Measurements from ENCODE around the gene ATN1. TPM values are rescaled to one million over a fixed set of nuclear protein-coding genes. Genes with fewer than 3 reads are reported as not detected.
A peak's percentile ranks its signal among the peaks of the same experiment; 100 is the strongest.
"Not testable (repeated sequence)": the region's sequence is repeated elsewhere in the genome, so short reads cannot be mapped to it uniquely, and the experiment has no call there.

The ATN1 gene, protein sequence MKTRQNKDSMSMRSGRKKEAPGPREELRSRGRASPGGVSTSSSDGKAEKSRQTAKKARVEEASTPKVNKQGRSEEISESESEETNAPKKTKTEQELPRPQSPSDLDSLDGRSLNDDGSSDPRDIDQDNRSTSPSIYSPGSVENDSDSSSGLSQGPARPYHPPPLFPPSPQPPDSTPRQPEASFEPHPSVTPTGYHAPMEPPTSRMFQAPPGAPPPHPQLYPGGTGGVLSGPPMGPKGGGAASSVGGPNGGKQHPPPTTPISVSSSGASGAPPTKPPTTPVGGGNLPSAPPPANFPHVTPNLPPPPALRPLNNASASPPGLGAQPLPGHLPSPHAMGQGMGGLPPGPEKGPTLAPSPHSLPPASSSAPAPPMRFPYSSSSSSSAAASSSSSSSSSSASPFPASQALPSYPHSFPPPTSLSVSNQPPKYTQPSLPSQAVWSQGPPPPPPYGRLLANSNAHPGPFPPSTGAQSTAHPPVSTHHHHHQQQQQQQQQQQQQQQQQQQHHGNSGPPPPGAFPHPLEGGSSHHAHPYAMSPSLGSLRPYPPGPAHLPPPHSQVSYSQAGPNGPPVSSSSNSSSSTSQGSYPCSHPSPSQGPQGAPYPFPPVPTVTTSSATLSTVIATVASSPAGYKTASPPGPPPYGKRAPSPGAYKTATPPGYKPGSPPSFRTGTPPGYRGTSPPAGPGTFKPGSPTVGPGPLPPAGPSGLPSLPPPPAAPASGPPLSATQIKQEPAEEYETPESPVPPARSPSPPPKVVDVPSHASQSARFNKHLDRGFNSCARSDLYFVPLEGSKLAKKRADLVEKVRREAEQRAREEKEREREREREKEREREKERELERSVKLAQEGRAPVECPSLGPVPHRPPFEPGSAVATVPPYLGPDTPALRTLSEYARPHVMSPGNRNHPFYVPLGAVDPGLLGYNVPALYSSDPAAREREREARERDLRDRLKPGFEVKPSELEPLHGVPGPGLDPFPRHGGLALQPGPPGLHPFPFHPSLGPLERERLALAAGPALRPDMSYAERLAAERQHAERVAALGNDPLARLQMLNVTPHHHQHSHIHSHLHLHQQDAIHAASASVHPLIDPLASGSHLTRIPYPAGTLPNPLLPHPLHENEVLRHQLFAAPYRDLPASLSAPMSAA (N-terminal part only)
- 140 TPM for total RNA-seq

DNA sequence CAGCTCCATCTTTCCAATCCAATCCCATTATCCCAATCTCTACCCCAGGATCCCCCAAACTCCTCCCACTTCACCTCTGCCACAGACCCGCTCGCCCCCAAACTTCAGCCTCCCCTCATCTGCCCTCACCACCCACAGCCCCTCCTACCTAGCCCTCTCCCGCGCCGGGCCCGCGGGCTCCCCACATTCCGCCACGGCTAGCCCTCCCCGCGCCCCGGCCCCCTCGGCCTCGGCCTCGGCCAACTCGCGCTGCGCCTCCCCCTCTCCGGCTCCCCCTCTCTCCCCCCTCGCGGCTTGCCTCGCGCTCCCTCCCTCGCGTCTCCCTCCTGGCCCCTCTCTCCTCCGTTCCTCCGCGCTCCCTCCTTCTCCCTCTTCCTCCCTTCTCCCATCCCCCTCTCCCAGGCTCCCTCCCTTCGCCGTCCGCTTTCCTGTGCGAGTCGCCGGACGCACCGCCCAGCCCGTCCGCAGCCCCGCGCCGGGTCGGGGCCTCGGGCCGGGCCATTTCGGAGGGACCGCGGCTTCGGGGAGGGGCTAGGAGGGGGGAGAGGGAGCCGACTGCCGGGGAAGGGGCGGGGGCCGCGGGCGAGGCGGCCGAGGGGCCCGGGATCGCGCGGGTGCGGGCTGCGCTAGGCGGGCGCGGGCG is at the start of gene ATN1:
TSS of gene ATN1 (plus strand) at position 581 of the 643 bp plus-strand sequence. CDS start 6,043 bp downstream, outside the sequence.
- DNase-seq (ENCODE audit: low spot score), result peak; percentile 94
- intact Hi-C loops (cut with DNase I), result no loop called here
- peak; percentile 67 for ATAC-seq

- intact Hi-C loops (cut with DNase I); ATAC-seq; DNase-seq (ENCODE audit: low spot score): not testable (repeated sequence)
These were observed 47.9 kb upstream of the ATN1 start for GRCh38 chr12:6879824-6880223.

- no peak for DNase-seq (ENCODE audit: low spot score)
- ATAC-seq, result no peak
- intact Hi-C loops (cut with DNase I), result no loop called here
These were observed 44.5 kb upstream of the ATN1 start for GRCh38 chr12:6883252-6883651.

DNA sequence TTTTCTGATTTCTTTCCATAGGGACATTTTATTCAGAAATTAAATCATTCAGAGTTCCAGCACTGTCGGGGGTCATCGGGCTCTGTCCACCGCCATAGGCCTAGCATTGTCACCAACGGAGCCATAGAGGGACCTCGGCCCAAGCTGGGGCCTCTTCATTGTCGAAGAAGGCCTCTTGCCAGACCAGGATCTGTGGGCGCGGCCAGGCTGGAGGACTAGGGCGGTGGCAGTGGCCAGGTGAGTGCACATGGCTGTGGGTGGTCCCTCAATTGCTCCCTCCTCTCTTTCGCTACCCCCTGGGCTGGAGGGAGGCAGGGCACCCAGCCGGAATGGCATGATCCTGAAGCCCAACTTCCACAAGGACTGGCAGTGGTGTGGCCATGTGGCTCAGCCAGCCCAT is 44.1 kb upstream of the ATN1 start:
- peak; percentile 35 for ATAC-seq

GRCh38 chr12:6884539-6884938 is 43.2 kb upstream of the ATN1 start:
- DNase-seq (ENCODE audit: low spot score) (no peak), ATAC-seq (no peak)
- intact Hi-C loops (cut with DNase I), result no loop called here

More for the DNA sequence above, 44.1 kb upstream of the ATN1 start:
- no peak for DNase-seq (ENCODE audit: low spot score)
- intact Hi-C loops (cut with DNase I), result no loop called here

DNA sequence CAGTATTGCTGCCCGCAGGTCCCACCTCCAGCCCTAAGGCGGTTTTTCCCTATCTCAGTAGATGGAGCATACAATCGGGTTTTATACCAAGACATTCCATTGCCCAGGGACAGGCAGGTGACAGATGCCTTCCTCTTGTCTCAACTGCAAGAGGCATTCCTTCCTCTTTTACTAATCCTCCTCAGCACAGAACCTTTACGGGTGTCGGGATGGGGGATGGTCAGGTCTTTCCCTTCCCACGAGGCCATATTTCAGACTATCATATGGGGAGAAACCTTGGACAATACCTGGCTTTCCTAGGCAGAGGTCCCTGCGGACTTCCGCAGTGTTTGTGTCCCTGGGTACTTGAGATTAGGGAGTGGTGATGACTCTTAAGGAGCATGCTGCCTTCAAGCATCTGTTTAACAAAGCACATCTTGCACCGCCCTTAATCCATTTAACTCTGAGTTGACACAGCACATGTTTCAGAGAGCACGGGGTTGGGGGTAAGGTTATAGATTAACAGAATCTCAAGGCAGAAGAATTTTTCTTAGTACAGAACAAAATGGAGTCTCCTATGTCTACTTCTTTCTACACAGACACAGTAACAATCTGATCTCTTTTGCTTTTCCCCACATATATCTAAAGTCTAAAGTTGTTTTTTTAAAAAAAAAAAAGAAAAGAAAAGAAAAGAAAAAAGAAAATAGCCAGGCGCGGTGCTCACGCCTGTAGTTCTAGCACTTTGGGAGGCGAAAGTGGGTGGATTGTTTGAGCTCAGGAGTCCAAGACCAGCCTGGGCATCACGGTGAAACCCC is 41.4 kb upstream of the ATN1 start:
- ATAC-seq; intact Hi-C loops (cut with DNase I); DNase-seq (ENCODE audit: low spot score): not testable (repeated sequence)

DNA sequence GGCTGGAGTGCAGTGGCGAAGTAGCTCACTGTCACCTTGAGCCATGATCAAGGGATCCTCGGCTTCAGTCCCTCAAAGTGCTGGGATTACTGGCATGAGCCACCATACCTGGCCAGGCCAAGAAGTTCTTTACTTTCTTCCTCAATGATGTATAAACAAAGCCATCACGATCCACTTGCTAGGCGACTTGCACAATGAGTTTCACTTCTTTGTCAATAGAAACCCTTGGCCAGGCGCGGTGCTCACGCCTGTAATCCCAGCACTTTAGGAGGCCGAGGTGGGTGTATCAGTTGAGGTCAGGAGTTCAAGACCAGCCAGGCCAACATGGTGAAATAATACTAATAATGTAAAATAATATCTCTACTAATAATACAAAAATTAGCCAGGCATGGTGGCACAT is 40.3 kb upstream of the ATN1 start:
- DNase-seq (ENCODE audit: low spot score), result no peak
- intact Hi-C loops (cut with DNase I), result no loop called here
- ATAC-seq, result no peak

GRCh38 chr12:6888360-6888759 is 39.4 kb upstream of the ATN1 start:
- intact Hi-C loops (cut with DNase I), result no loop called here
- DNase-seq (ENCODE audit: low spot score) (no peak), ATAC-seq (no peak)

- ATAC-seq; DNase-seq (ENCODE audit: low spot score); intact Hi-C loops (cut with DNase I): not testable (repeated sequence)
These were observed 39.0 kb upstream of the ATN1 start for GRCh38 chr12:6888794-6889193.

- ATAC-seq; DNase-seq (ENCODE audit: low spot score); intact Hi-C loops (cut with DNase I): not testable (repeated sequence)
These were observed 37.8 kb upstream of the ATN1 start for GRCh38 chr12:6889775-6890573.

- intact Hi-C loops (cut with DNase I), result no loop called here
- ATAC-seq (peak; percentile 98), DNase-seq (ENCODE audit: low spot score) (peak; percentile 99)
These were observed 36.7 kb upstream of the ATN1 start for GRCh38 chr12:6890789-6891645.

GRCh38 chr12:6891646-6892001 is 36.1 kb upstream of the ATN1 start:
- intact Hi-C loops (cut with DNase I), result no loop called here
- DNase-seq (ENCODE audit: low spot score) (no peak), ATAC-seq (peak; percentile 21)

GRCh38 chr12:6892683-6893082 is 35.1 kb upstream of the ATN1 start:
- DNase-seq (ENCODE audit: low spot score); intact Hi-C loops (cut with DNase I); ATAC-seq: not testable (repeated sequence)

DNA sequence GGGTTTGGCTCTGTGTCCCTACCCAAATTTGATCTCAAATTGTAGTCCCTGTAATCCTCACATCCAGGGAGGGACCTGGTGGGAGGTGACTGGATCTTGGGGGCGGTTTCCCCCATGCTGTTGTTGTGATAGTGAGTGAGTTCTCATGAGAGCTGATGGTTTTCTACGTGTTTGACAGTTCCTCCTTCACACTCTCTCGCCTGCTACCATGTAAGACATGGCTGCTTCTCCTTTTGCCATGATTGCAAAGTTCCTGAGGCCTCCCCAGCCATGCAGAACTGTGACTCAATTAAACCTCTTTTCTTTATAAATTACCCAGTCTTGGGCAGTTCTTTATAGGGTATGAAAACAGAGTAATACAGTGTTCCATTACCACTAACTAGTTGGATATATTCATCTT is 33.4 kb upstream of the ATN1 start:
- intact Hi-C loops (cut with DNase I), result no loop called here
- ATAC-seq (no peak), DNase-seq (ENCODE audit: low spot score) (no peak)

DNA sequence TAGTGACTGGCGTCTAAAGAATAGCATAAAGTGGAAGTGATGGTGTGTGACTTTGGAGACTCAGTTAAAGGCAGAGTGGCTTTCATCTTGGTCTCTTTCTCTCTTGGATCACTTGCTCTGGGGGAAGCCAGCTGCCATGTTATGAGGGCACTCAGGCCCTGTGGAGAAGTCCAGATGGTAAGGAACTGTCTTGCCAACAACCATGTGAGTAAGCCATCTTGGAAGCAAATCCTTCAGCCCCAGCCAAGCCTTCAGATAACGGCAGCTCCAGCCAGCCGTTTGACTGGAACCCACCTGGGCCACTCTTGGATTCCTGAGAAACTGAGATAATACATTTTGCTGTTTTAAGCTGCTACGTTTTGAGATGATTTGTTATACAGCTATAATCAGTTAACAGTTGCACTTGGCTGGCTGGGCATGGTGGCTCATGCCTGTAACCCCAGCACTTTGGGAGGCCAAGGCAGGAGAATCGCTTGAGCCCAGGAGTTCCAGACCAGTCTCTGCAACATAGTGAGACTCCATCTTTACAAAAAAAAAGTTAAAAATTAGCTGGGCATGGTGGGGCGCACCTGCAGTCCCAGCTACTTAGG is 30.8 kb upstream of the ATN1 start:
- DNase-seq (ENCODE audit: low spot score) (no peak), ATAC-seq (no peak)
- intact Hi-C loops (cut with DNase I), result no loop called here

DNA sequence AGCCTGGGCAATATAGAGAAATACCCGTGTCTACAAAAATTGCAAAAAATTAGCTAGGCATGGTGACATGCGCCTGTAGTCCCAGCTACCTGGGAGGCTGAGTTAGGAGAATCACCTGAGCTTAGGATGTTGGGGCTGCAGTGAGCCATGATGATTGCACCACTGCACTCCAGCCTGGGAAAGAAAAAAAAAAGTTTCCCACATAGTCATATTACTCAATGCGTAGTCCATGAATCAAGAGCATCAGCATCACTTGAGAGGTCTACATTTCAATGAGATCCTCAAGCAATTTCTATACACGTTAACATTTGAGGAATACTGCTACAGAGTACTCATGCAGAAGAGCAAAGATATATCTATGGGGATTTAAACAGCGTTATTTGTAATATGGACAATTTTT is 28.3 kb upstream of the ATN1 start:
- no peak for DNase-seq (ENCODE audit: low spot score)
- intact Hi-C loops (cut with DNase I), result no loop called here
- ATAC-seq, result no peak
